Subcutaneous adipose tissue (tissue), 4 donors: ENCODE results near the gene BMP8A. TPM values are rescaled to one million over a fixed set of nuclear protein-coding genes. Genes with fewer than 3 reads are reported as not detected.

Source experiments
- CTCF ChIP-seq: fragments of 450-650 bp; IDR thresholded peaks from one replicate; pipeline ENCODE4 v1.5.1; 2016; ENCODE audit warnings: low read depth, mild to moderate bottlenecking, control low read depth, antibody characterized with exemption, moderate library complexity
- total RNA-seq, 4 donors: library from RNA; depleted of rRNA; stranded (reverse); fragments of >200 nt; gene quantifications; one replicate each; pipeline ENCODE4 v1.1.0, GENCODE V29; 2016

The BMP8A gene
- total RNA-seq, 4 donors from 2014 or later, result not detected

GRCh38 chr1:39564941-39565340 lies 73.5 kb downstream of the BMP8A start:
- no peak for TF ChIP-seq CTCF

GRCh38 chr1:39566441-39567137 lies 75.2 kb downstream of the BMP8A start:
- no peak for TF ChIP-seq CTCF

- no peak for TF ChIP-seq CTCF
These were observed 75.9 kb downstream of the BMP8A start for GRCh38 chr1:39567302-39567701.

GRCh38 chr1:39568208-39568607 lies 76.8 kb downstream of the BMP8A start:
- TF ChIP-seq CTCF, result no peak

- no peak for TF ChIP-seq CTCF
These were observed 77.6 kb downstream of the BMP8A start for GRCh38 chr1:39569034-39569433.

- no peak for TF ChIP-seq CTCF
These were observed 79.2 kb downstream of the BMP8A start for GRCh38 chr1:39570477-39571177.

GRCh38 chr1:39571178-39571483 lies 79.7 kb downstream of the BMP8A start:
- TF ChIP-seq CTCF, result no peak
